Measurements from ENCODE around the gene AKAP6.
"Not testable (repeated sequence)": the region's sequence is repeated elsewhere in the genome, so short reads cannot be mapped to it uniquely, and the experiment has no call there.

The AKAP6 gene

DNA sequence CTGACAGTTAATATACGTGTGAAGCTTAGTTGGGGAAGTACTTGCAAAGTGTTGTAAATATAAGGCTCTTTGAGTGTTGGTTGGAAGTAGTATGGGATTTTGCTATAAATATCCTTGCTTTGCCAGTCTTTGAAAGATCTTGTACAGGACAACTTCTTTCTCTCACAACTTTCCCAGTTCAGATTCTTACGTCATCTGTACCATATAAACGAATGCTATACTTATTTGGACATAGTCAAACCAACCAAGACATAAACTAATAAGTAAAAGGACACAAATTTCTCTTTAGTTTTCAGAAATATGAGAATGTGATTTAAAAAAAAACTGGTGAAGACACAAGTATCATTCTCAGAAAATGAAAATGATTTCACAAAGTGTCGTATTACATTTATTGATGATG, 456.5 kb downstream of the AKAP6 start:
- DNase-seq = no peak

DNA sequence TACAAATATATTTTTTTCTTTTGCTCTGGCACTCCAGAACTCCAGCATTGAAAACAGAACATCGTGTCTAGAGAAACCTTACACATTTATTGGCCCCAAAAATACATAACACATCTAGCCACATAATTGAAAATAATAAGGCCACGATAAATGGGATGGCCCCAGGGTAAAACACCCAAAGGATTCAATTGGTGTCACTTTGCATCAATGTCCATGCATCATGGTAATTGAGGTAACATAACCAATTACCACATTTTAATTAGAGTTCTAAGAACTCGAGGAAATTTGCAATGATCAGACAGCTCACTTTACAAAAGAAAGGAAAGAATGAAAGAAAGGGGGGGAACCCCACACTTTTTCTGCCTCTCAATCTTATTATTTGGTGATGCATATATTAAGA, 457.8 kb downstream of the AKAP6 start:
- no peak for DNase-seq

DNA sequence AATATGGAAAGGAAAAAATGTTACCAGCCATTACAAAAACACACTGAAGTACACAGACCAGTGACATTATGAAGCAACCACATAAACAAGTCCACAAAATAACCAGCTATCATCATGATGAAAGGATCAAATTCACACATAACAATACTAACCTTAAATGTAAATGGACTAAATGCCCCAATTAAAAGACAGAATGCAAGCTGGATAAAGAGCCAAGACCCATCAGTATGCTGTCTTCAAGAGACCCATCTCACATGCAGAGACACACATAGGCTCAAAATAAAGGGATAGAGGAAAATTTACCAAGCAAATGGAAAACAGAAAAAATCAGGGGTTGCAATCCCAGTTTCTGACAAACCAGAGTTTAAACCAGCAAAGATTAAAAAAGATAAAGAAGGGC, 463.9 kb downstream of the AKAP6 start:
- not testable (repeated sequence) for DNase-seq

DNA sequence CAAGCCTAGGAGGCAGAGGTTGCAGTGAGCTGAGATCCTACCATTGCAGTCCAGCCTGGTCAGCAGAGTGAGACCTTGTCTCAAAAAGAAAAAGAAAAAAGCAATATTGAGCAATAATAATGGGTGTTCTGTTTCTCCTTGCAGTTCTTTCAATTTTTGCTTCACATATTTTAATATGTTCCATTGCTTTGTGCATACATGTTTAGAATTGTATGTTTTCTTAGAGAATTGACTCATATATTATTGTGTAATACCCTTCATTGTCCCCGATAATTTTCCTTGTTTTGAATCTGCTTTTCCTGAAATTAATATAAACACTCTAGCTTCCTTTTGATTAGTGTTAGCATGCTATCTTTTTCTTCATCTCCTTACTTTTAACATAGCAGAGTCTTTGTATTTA, 471.2 kb downstream of the AKAP6 start:
- no peak for DNase-seq

DNA sequence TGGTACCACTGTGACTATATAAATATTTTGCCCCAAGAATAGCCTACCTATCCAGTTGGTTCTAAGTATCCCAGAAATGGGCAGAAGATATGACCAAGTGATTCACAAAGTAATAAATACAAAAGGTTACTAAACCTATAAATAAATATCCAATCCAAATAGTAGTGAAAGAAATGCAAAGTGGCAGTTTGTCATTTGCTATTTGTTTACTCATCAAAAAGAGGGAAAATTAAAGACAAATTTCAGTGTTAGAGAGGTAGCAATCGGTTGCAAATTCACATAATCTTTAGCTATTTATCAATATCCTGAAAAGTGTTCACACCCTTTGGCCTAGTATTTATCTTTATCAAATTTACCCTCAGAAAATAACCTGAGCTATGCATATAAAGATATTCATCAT, 473.2 kb downstream of the AKAP6 start:
- no peak for DNase-seq

DNA sequence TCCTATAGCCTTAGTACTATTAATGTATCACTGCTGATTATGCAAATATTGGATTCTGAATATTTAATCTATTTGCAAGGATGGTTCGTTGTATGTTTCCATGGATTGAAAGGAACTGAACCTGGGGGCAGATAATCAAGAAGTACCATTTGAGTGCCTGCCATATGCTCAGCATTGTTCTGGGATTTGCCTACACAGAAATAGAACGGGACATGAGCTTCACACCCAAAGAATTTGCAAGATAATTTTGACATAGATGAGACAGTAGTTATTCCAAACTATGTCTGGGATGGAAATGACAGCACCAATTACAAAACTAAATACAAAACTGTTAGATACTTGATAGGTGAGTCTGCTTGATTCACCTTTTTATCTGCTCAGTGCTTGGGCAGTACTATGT, 476.9 kb downstream of the AKAP6 start:
- no peak for DNase-seq

DNA sequence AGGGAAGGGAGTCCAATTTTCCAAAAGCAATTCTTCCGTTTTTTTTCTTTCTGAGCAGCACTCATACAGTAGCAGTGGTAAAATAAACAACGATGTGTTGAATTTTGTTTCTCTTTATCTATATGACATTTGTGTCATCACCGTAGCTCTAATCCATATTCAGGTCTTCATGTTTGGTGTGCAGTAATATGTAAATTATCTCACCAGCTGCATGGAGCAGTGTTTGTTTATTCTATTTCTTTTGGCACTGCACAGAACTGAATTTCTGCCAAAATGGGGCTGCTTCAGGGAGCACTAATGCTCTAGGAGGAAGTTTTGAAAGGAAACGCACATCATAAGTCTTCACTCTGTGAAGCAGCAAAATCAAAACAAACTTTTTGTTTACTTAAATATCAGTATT, 479.5 kb downstream of the AKAP6 start:
- no peak for DNase-seq

DNA sequence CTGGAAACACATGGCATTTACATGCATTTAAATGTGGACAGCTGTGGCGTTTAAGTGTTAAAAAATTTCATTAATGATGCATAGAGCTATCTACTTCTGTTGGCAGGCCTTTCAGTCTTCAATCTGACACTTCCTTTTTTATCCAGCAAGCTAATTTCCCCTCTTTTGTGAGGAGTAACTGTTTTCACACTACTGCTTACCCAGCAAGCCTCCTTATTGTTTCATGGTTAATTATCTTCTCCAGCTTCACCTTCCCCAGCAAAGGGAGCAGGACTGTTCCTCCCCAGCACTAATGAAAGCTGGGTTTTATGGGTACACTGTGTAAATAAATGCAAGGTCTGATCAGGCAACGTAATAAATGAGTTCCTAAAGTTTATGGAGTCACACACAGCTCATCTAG, 480.2 kb downstream of the AKAP6 start:
- DNase-seq = no peak

DNA sequence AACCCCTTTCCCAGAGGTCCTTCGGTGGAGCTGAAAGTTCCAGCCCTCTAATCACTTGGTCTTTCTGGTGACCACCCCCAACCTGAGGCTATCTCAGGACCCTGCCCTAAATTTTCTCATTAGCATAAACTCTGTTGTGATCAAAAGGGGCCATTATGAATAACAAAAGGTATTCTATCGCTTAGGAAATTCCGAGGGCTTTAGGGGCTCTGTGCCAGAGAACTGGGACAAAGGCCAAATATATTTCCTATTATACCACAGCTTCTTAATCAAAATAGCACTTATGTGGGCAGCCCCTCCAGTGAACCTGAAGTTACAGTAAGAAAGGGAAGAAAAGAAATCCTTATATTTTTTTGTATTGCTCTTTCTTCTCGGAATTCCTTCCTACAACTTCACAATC, 484.3 kb downstream of the AKAP6 start:
- DNase-seq = no peak

DNA sequence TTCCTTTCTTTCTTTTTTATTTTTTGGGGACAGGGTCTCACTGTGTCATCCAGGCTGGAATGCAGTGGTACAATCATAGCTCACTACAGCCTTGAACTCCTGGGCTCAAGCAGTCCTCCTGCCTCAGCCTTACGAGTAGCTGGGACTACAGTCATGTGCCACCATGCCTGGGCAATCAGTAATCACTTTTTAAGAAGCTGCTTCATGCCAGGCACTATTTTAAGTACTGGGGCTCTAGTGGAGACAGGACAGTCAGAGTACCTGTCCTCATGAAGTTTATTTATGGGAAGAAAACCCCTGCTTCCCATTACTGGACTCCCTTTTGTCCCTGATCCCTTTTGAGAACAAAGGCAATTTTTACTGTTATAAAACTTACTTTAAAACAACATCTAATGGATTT, 485.6 kb downstream of the AKAP6 start:
- DNase-seq = no peak

DNA sequence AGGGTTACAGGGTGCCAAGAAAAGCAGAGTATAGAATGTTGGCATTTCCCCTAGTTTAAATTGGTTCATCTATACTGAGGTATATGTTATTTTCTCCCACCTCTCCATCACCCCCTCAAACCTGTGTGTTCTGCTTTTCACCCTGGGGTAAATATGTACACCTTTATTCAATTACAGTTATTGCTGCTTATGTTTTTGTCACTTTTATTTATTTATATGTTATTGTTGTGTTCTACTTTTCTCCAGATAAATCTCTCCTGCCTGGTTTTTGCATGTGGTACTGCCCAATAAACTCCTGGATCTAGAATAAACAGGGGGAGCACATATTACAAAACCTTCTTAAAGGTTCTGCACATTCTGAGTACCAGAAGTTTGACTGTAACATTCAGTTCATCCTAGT, 487.5 kb downstream of the AKAP6 start:
- no peak for DNase-seq

DNA sequence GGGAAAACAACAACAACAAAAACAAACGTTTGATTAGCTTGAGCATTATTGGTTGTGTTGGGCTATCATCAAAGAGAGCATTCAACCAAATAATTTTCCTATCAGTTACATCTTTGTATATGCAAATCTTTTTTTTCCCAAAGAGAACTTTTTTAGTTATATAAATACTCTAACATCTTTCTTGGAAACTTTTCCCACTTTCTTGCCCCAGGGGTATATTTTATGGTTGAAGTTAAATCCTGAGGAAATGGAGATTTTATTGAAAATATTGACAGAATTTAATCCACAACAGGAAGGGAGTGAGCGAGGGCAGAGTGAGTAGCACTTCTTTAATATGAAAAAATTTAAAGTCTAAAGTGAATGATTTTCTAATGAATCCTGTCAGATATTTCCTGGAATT, 488.7 kb downstream of the AKAP6 start:
- no peak for DNase-seq

DNA sequence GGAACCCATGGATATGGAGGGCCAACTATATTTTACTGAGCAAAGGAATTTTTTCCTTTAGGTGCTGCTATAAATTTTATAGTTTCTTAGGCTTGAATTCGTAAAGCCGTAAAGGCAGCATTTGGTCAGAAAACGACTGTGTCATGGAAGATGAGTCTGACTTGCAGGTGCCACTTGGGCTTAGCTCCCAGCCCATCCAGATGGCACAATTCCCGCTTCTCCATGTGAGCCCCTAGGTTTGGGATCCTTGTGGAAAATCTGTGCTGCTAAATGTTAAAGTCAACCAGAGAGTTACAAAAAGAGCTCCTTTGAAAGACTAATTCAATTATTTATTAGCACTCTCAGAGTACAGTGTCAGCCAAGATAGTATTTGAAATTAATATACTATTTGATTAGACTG, 489.5 kb downstream of the AKAP6 start:
- no peak for DNase-seq

DNA sequence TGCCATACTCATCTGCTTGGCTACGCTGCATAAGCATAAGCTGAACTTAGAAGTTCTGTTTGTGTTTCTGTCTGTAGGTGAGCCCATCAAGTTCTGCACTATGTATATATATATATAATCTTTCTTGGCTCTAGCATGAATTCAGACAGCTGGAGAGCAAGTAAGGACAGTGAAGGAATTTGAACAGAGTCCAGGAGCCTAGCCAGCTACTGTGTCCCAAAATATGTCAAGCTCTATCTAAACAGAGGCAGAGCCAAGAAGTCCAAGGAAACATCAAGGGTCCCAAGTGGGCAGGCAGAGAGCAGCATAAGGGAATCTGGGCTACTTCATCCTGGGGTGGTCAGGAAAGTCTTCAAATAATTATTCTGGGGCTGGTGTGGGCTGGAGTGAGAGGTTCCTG, 491.1 kb downstream of the AKAP6 start:
- no peak for DNase-seq

DNA sequence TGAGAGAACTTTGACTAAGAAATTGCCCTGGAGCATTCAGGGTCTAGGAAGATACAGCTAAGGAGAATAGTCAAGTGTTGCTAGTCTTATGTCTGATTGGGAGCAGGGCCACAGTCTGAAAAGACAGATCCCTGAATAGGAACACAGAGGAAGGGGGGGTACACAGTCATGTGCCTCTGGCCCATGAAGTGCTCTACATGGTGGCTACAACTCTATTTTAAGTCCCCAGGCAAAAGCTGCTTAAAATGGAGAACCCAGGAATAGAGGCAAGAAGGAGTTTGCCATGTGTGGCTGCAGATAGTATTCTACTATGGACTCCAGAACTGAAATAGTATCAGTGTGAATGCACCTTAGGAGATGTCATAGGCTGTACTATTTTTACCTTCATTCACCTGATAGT, 491.6 kb downstream of the AKAP6 start:
- DNase-seq = no peak

DNA sequence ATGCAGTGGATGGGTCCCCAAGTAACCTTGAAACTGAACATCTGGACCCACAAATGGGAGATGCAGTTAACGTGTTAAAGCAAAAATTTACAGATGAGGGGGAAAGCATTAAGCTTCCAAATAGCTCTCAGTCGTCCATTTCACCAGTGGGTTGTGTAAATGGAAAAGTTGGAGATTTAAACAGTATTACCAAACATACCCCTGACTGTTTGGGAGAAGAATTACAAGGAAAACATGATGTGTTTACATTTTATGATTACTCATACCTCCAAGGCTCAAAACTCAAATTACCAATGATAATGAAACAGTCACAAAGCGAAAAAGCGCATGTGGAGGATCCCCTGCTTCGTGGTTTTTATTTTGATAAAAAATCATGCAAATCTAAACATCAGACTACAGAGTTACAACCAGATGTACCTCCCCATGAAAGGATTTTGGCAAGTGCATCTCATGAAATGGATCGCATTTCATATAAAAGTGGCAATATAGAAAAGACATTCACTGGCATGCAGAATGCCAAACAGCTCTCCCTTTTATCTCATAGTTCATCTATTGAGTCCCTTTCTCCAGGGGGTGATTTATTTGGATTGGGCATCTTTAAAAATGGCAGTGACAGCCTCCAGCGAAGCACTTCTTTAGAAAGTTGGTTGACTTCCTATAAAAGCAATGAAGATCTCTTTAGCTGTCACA, 493.0 kb downstream of the AKAP6 start:
- no peak for DNase-seq

DNA sequence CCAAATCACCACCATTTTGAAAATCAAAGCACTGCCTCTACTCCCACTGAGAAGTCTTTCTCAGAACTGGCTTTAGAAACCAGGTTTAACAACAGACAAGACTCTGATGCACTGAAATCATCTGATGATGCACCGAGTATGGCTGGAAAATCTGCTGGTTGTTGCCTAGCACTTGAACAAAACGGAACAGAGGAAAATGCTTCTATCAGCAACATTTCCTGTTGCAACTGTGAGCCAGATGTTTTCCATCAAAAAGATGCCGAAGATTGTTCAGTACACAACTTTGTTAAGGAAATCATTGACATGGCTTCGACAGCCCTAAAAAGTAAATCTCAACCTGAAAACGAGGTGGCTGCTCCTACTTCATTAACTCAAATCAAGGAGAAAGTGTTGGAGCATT, 494.6 kb downstream of the AKAP6 start:
- DNase-seq = no peak

DNA sequence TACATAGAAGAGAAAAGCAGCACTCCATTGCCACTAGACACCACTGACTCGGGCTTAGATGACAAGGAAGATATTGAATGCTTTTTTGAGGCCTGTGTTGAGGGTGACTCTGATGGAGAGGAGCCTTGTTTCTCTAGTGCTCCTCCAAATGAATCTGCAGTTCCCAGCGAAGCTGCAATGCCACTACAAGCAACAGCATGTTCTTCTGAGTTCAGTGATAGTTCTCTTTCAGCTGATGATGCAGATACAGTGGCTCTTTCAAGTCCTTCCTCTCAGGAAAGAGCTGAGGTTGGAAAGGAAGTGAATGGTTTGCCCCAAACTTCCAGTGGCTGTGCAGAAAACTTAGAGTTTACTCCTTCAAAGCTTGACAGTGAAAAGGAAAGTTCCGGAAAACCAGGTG, 495.1 kb downstream of the AKAP6 start:
- DNase-seq = no peak

DNA sequence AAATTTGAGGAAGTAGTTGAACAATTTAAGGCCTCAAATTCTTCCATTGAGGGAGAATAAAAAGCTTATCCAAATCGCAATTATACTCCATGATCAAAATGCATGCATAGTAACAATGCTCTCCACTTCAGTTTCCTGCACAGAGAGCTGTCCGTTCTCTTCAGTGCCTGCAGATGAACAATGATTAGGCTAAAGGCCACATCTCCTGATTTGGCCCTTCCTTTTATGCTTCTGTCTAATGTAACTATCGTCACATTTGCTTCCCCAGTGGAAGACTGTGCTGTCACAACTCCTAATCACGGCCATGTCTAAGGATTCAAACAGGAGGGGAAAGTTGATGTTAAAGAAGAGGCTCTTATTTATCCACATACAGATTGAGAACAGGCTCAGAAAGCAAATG, 496.0 kb downstream of the AKAP6 start:
- DNase-seq = no peak

DNA sequence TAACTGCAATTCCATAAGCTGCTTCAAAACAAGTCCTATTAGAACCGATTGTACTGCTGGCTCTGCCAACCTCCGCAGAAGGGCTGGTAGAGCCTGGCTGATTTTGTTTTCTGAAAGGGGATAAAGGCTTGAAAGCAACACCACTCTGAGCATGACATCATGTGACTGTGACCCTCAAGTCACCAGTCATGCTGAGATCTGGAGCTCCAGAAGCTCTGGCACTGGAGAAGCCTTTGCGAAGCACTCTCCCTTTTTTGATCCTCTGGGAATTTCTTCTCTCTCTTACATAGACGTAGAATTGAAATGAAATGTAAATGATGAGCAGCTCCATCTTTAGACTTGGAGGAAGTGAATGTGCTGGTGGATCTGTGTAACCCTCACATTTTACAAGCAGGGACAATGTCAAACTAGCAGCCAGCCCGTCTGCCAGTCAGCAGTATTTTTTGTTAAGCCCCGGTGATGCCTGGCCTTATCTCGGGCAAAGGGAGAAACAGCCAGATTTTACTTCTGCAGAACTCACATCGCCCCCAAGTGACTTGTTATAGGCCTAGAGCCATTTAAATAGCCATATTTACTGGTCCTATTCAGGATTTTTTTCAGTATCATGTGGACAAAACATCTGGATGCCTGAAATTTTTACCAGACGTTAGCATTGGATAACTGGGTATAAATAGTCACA, 497.4 kb downstream of the AKAP6 start:
- no peak for DNase-seq

DNA sequence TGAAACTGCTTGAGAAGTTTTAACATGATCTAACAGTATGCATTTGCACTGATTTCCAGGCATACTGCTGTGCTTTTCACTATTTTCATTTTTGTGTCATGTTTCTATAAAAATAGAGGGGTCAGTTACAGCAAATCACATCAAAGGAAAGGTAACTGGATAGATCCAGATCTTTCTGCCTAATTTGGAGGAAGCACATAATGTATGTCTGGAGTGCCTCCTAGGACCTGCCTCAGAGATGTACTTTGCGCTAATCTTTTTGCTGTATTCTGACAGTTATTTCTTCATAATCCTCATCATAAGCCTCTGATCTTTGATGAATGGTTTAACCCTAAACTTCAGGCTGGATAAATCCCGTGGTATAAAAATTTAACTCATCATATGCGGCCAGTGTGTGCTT, 498.4 kb downstream of the AKAP6 start:
- no peak for DNase-seq

DNA sequence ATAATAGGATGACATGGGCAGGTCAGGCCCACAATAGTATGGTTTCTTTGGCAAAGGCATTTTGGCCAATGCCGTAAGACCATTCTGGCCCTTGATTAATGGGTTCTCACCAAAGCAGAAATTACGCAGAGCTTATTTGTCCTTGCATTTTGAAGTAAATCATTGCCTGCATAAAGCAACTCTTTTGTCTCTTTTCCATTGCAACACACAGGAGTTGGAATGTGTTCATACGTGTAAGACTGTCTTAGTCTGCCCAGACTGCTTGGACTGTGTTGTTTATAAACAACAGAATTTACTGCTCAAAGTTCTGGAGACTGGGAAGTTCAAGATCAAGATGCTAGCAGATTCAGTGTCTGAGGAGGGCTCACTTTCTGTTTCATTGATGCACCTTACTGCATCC, 506.8 kb downstream of the AKAP6 start:
- no peak for DNase-seq

DNA sequence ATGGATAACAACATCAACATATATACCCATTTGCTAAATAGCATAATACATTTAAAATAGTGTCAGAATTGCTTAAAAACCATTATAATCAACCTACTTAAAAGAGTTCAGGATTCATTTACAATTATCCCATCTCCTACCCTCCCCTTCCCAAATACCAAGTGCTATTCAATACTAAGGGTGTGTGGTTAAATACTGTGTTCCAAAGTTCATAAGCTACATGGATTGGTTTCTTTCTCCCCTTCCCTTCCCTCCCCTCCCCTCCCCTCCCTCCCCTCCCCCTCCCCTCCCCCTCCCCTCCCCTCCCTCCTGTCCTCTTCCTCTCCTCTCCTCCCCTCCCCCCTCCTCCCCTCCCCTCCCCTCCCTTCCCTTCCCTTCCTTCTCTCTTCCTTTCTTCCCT, 512.6 kb downstream of the AKAP6 start:
- no peak for DNase-seq

DNA sequence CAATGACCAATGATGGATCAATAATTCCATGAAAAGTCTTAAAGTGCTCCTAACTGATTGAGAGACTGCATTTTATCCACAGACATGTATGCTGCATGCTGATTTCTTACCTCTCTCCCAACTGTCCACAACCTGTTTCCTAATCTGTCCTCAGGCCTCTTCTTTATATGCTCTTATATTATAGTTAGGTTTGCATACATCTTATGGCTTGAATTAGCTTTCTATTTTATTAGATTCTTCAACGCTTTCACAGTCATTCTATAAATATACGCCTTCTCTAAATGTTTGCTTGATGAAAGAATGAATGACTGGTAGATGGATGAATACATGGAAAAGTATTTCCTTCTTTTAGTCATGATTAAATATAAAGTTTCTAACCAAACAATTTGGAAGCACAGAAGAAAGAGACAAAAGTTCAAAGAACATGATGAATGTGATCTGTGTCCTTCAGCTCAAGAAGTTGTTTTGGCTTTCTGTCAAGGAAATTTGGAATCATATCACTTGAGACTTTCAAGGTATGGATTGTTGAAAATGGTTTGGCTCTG, 517.8 kb downstream of the AKAP6 start:
- no peak for DNase-seq

DNA sequence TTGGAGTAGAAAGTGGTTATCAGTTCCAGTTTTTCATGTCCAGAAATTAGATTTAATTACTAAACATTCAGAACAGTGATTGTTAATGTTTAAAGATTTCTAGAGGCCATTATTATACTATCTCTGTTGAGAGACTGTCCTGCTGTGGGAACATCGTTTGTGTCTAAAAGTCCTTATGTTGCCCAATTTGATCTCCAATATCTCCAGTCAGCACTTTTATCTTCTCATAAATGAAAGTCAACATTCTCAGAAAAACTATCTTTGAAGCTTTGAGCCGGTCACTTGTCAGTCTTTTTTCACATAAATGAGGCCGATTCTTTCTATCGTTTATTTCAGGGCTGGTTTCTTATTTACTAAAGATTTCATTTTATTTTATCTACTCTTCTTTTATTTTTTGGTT, 518.8 kb downstream of the AKAP6 start:
- DNase-seq = no peak

Data from inflammatory macrophage treated with lipopolysaccharide for 1 hour (primary cell).